Keratinocyte (primary cell): Measurements from ENCODE around the gene SDR42E2. TPM values are rescaled to one million over a fixed set of nuclear protein-coding genes. Genes with fewer than 3 reads are reported as not detected.

Experiments
- DNase-seq: peaks from one replicate; pipeline ENCODE4 v3.0.0-alpha.2; 2011; ENCODE audit warnings: low read depth, missing footprints, low spot score
- FAIRE-seq: peaks from 2 replicates; lab custom pipeline; 2011; peaks lifted over from hg19 to GRCh38; lab: Jason Lieb, UNC
- H2AFZ ChIP-seq: 2 replicates; pipeline ENCODE4 v1.6.0; 2012; ENCODE audit warnings: low read length, control low read depth, inconsistent platforms; ENCODE audit not compliant: control insufficient read depth
- H3K27ac ChIP-seq: 2 replicates; pipeline ENCODE4 v1.5.1; 2011; ENCODE audit warnings: low read length; ENCODE audit not compliant: control insufficient read depth, insufficient read depth
- H3K27me3 ChIP-seq: 3 replicates; pipeline ENCODE4 v1.6.0; 2011; ENCODE audit warnings: low read length; ENCODE audit not compliant: control insufficient read depth, insufficient read depth; ENCODE audit errors: extremely low read depth
- H3K36me3 ChIP-seq, 2 experiments: 2 replicates in 1 of 2; 3 replicates in 1 of 2; pipeline ENCODE4 v1.5.1; 2011; ENCODE audit warnings: low read length in 2 of 2, mild to moderate bottlenecking in 1 of 2; ENCODE audit not compliant: control insufficient read depth in 2 of 2, insufficient read depth in 2 of 2; ENCODE audit errors: extremely low read depth in 1 of 2
- H3K4me1 ChIP-seq: 3 replicates; pipeline ENCODE4 v1.5.1; 2011; ENCODE audit warnings: low read length; ENCODE audit not compliant: control insufficient read depth, insufficient read depth; ENCODE audit errors: extremely low read depth
- H3K4me2 ChIP-seq: 3 replicates; pipeline ENCODE4 v1.6.0; 2011; ENCODE audit warnings: low read depth, low read length; ENCODE audit not compliant: control insufficient read depth, insufficient read depth; ENCODE audit errors: extremely low read depth
- H3K4me3 ChIP-seq, 3 experiments: fragments of 200-600 bp in 1 of 3; sonication (generic) in 1 of 3; 2 replicates in 2 of 3; 3 replicates in 1 of 3; pipeline ENCODE4 v1.5.1; 2011 to 2016; ENCODE audit warnings: low read length in 3 of 3, mild to moderate bottlenecking in 3 of 3, control low read depth in 2 of 3, inconsistent platforms in 1 of 3, low read depth in 1 of 3, mixed read lengths in 1 of 3, mixed run types in 1 of 3, moderate library complexity in 1 of 3; ENCODE audit not compliant: control insufficient read depth in 2 of 3, insufficient read depth in 2 of 3; ENCODE audit errors: extremely low read depth in 1 of 3
- H3K79me2 ChIP-seq: 2 replicates; pipeline ENCODE4 v1.6.0; 2012; ENCODE audit warnings: low read length; ENCODE audit not compliant: control insufficient read depth, insufficient read depth
- H3K9ac ChIP-seq: 3 replicates; pipeline ENCODE4 v1.6.0; 2011; ENCODE audit warnings: low read length; ENCODE audit not compliant: control insufficient read depth, insufficient read depth; ENCODE audit errors: extremely low read depth
- H3K9me1 ChIP-seq: 3 replicates; pipeline ENCODE4 v1.6.0; 2011; ENCODE audit warnings: low read length; ENCODE audit not compliant: control insufficient read depth, insufficient read depth; ENCODE audit errors: extremely low read depth
- H3K9me3 ChIP-seq: 2 replicates; pipeline ENCODE4 v1.5.1; 2012; ENCODE audit warnings: low read depth, low read length; ENCODE audit not compliant: control insufficient read depth
- H4K20me1 ChIP-seq: 3 replicates; pipeline ENCODE4 v1.6.0; 2011; ENCODE audit warnings: low read length; ENCODE audit not compliant: control insufficient read depth, insufficient read depth; ENCODE audit errors: extremely low read depth
- CTCF ChIP-seq, 3 experiments: IDR thresholded peaks in 1 of 3; conservative IDR thresholded peaks in 1 of 3; optimal IDR thresholded peaks in 1 of 3; 2 replicates in 2 of 3; 3 replicates in 1 of 3; pipeline versions ENCODE3 to v1.5.1; 2011; ENCODE audit warnings: low read length in 3 of 3, mild to moderate bottlenecking in 3 of 3, moderate library complexity in 2 of 3, control low read depth in 1 of 3, inconsistent platforms in 1 of 3; ENCODE audit not compliant: insufficient read depth in 2 of 3; ENCODE audit errors: extremely low read depth in 1 of 3
- EZH2 ChIP-seq: IDR thresholded peaks from one replicate; pipeline ENCODE4 v1.6.1; 2012; ENCODE audit warnings: inconsistent platforms, mild to moderate bottlenecking, low read length, moderate library complexity
- dilution Hi-C: fragments of 300-500 bp; cut with MboI; formaldehyde crosslinking; loops from one replicate; pipeline ENCODE4 v1.7.0; 2020; ENCODE audit warnings: low sequenced_read_pairs; ENCODE audit not compliant: extremely low pct_ligation_motif_present
- polyA plus RNA-seq, 5 experiments: library from polyadenylated mRNA; depleted of rRNA in 3 of 5; stranded (reverse) in 3 of 5; stranded (forward) in 1 of 5; unstranded in 1 of 5; fragments of >200 nt; gene quantifications; 1 replicate in 1 of 5; 2 replicates in 3 of 5; 3 replicates in 1 of 5; pipeline versions ENCODE4 v1.2.1 to v1.2.3, GENCODE V29; 2011 to 2012; ENCODE audit warnings: missing spikeins in 2 of 5, low read depth in 1 of 5, low replicate concordance in 1 of 5

The SDR42E2 gene
- polyA plus RNA-seq, 1 donor (not counting 4 experiments of a cell fraction or from before 2014, with no cell fraction given): not detected

GRCh38 chr16:22181426-22181825 is 19.1 kb downstream of the SDR42E2 start:
- Histone ChIP-seq H3K9me3 (no peaks in the 10 kb centered on the region), H3K27ac (no peak overlapping the region), H3K4me3 (no peak overlapping the region), H3K36me3 (no peaks in the 10 kb centered on the region), H3K27me3 (no peaks in the 10 kb centered on the region), H3K4me1 (no peaks in the 10 kb centered on the region), H3K79me2 (no peaks in the 10 kb centered on the region), H4K20me1 (no peaks in the 10 kb centered on the region), H3K9me1 (no peaks in the 10 kb centered on the region), H3K4me2 (no peak overlapping the region), H2AFZ (no peak overlapping the region), H3K9ac (no peak overlapping the region)
- FAIRE-seq (no peak), DNase-seq (no peak)
- dilution Hi-C loops: no loop called here
- no peak for TF ChIP-seq CTCF (optimal IDR thresholded peaks at IDR 0.05 in 1 of 3, IDR thresholded peaks at IDR 0.05 in 1 of 3, conservative IDR thresholded peaks at IDR 0.05 in 1 of 3; ENCODE audit: extremely low read depth in 1 of 3, insufficient read depth in 2 of 3, low read length in 3 of 3)
- no peak for TF ChIP-seq EZH2

- H3K27ac ChIP-seq: no peak overlapping the region
- dilution Hi-C loops: no loop called here
- TF ChIP-seq CTCF (optimal IDR thresholded peaks at IDR 0.05 in 1 of 3, IDR thresholded peaks at IDR 0.05 in 1 of 3, conservative IDR thresholded peaks at IDR 0.05 in 1 of 3; ENCODE audit: extremely low read depth in 1 of 3, insufficient read depth in 2 of 3, low read length in 3 of 3) (no peak), EZH2 (no peak)
- H3K79me2 ChIP-seq: no peaks in the 10 kb centered on the region
- H4K20me1 ChIP-seq: no peaks in the 10 kb centered on the region
- H3K4me2 ChIP-seq: no peak overlapping the region
- DNase-seq: no peak
- no peak for FAIRE-seq
- H3K36me3 ChIP-seq: no peaks in the 10 kb centered on the region
- H3K9ac ChIP-seq: no peak overlapping the region
- no peak overlapping the region for H3K4me3 ChIP-seq
- no peaks in the 10 kb centered on the region for H3K9me1 ChIP-seq
- no peaks in the 10 kb centered on the region for H3K4me1 ChIP-seq
- no peaks in the 10 kb centered on the region for H3K9me3 ChIP-seq
- H3K27me3 ChIP-seq: no peaks in the 10 kb centered on the region
- H2AFZ ChIP-seq: no peak overlapping the region
Measured at GRCh38 chr16:22181843-22182242, 19.5 kb downstream of the SDR42E2 start.
